Gastroesophageal sphincter (tissue), 4 donors: ENCODE data around the gene SPAAR. TPM values are rescaled to one million over a fixed set of nuclear protein-coding genes. Genes with fewer than 3 reads are reported as not detected.

Experiments
- ATAC-seq: fragments of 150-250 bp; one replicate; pipeline ENCODE4 v1.9.1; 2016; ENCODE audit warnings: mild to moderate bottlenecking, moderate library complexity
- H3K27ac ChIP-seq, 4 donors: fragments of 200-600 bp; sonication (generic) in 3 of 4; 1 replicate in 3 of 4; 2 replicates in 1 of 4; pipeline ENCODE4 v1.5.1; 2016 to 2019
- H3K27me3 ChIP-seq: fragments of 200-600 bp; sonication (generic); one replicate; pipeline ENCODE4 v1.5.1; 2019
- H3K36me3 ChIP-seq, 2 donors: fragments of 200-600 bp; sonication (generic); one replicate each; pipeline ENCODE4 v1.5.1; 2019; ENCODE audit warnings: control low read depth in 1 of 2
- H3K4me1 ChIP-seq, 3 donors: fragments of 200-600 bp; sonication (generic); 1 replicate in 2 of 3; 2 replicates in 1 of 3; pipeline ENCODE4 v1.5.1; 2016 to 2019; ENCODE audit warnings: control low read depth in 2 of 3
- H3K4me3 ChIP-seq, 2 donors: fragments of 200-600 bp; sonication (generic); one replicate each; pipeline ENCODE4 v1.5.1; 2019; ENCODE audit warnings: mild to moderate bottlenecking in 1 of 2, moderate library complexity in 1 of 2
- H3K9me3 ChIP-seq, 3 donors: fragments of 200-600 bp; sonication (generic); one replicate each; pipeline ENCODE4 v1.5.1; 2017 to 2019; ENCODE audit warnings: control low read depth in 2 of 3
- CTCF ChIP-seq, 4 experiments: fragments of 200-600 bp in 2 of 4; fragments of 450-650 bp in 2 of 4; sonication (generic) in 1 of 4; IDR thresholded peaks; one replicate each; pipeline ENCODE4 v1.5.1; 2017 to 2019; ENCODE audit warnings: antibody characterized with exemption in 4 of 4, mild to moderate bottlenecking in 2 of 4, moderate library complexity in 2 of 4
- EP300 ChIP-seq: sonication (generic); formaldehyde crosslinking; IDR thresholded peaks from one replicate; pipeline ENCODE4 v1.6.1; 2017; ENCODE audit warnings: antibody characterized with exemption, mild to moderate bottlenecking
- POLR2A ChIP-seq, 2 donors: fragments of 450-650 bp; IDR thresholded peaks; one replicate each; pipeline ENCODE4 v1.6.1; 2017; ENCODE audit warnings: antibody characterized with exemption in 2 of 2, mild to moderate bottlenecking in 2 of 2, moderate library complexity in 1 of 2
- POLR2AphosphoS5 ChIP-seq: sonication (generic); formaldehyde crosslinking; IDR thresholded peaks from one replicate; pipeline ENCODE4 v1.6.1; 2017; ENCODE audit warnings: antibody characterized with exemption
- WGBS, 2 donors: methylation state at CpG; one replicate each; pipeline ENCODE4 v1.1.5; 2018; ENCODE audit warnings: low coverage in 1 of 2; 5-methylcytosine and 5-hydroxymethylcytosine counted together
- total RNA-seq, 4 donors: library from RNA; depleted of rRNA; stranded (reverse); fragments of >200 nt; gene quantifications; one replicate each; pipeline ENCODE4 v1.1.0, GENCODE V29; 2016

The SPAAR gene
- total RNA-seq, 4 donors from 2014 or later = 0.62 to 5.5 (median 2.6) TPM

- no peak overlapping the region for H3K27ac ChIP-seq
- H3K9me3 ChIP-seq = no peaks in the 10 kb centered on the region
- 66 to 70% methylated on average over 2 to 3 of the region's 5 CpGs for WGBS, 2 donors
- no peak overlapping the region for H3K4me3 ChIP-seq
- H3K27me3 ChIP-seq = no peaks in the 10 kb centered on the region
- no peak for ATAC-seq
- no peaks in the 10 kb centered on the region for H3K36me3 ChIP-seq
- no peak for TF ChIP-seq POLR2AphosphoS5
- no peak for TF ChIP-seq EP300
- TF ChIP-seq CTCF (IDR thresholded peaks at IDR 0.05) = no peak
- no peak for TF ChIP-seq POLR2A (IDR thresholded peaks at IDR 0.05)
- H3K4me1 ChIP-seq = peaks cover 0 to 14% (median 4%) of the 10 kb centered on the region in 3 donors
Measured at GRCh38 chr9:35942286-35942685, 33.0 kb downstream of the SPAAR start.

DNA sequence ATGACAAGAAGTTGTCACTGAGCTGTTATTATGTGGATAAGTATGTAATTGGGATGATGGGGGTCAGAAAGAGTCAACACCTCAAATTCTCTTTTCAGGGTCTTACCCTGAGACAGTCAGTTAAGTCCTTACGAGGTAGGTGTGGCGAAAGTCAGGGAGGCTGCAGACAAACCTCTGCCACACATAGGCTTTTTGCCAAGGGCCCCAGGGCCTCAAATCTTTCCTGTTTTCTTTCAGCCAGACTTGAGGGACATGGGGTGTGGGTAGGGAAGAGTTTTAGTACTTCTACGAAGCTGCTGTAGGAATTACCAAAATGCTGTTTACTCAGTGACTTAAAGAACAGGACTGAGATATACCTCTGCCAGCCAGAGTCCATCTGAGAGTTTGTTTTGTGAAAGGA is 34.9 kb downstream of the SPAAR start:
- Histone ChIP-seq H3K27me3 (no peaks in the 10 kb centered on the region), H3K4me3 (no peak overlapping the region), H3K4me1 (peaks cover 0 to 14% (median 4%) of the 10 kb centered on the region in 3 donors), H3K9me3 (no peaks in the 10 kb centered on the region), H3K36me3 (no peaks in the 10 kb centered on the region), H3K27ac (no peak overlapping the region)
- no peak for TF ChIP-seq POLR2AphosphoS5
- no peak for TF ChIP-seq POLR2A (IDR thresholded peaks at IDR 0.05)
- TF ChIP-seq EP300 = no peak
- TF ChIP-seq CTCF (IDR thresholded peaks at IDR 0.05) = no peak
- ATAC-seq = no peak
- WGBS, 2 donors = 94 to 96% methylated on average over 2 to 3 of the region's 3 CpGs

GRCh38 chr9:35944841-35945240 is 35.6 kb downstream of the SPAAR start:
- TF ChIP-seq EP300 = no peak
- TF ChIP-seq POLR2A (IDR thresholded peaks at IDR 0.05) = no peak
- no peak for TF ChIP-seq POLR2AphosphoS5
- WGBS, 2 donors = 69 to 71% methylated on average over 2 of the region's 3 CpGs
- H3K36me3 ChIP-seq = no peaks in the 10 kb centered on the region
- H3K4me1 ChIP-seq = peaks cover 0 to 14% (median 4%) of the 10 kb centered on the region in 3 donors
- no peak overlapping the region for H3K4me3 ChIP-seq
- no peaks in the 10 kb centered on the region for H3K27me3 ChIP-seq
- peak overlapping the region in 2 of 4 donors; percentile 14 to 22 for H3K27ac ChIP-seq
- no peaks in the 10 kb centered on the region for H3K9me3 ChIP-seq
- no peak for ATAC-seq

- ATAC-seq = peak; percentile 82
- H3K27me3 ChIP-seq = no peaks in the 10 kb centered on the region
- peaks cover 0 to 14% (median 4%) of the 10 kb centered on the region in 3 donors for H3K4me1 ChIP-seq
- WGBS, 2 donors = 26% methylated on average over 10 of the region's 10 CpGs; no CpG with 5 or more reads in 1 of the 2 donors
- peak overlapping the region in 1 of 2 donors; percentile 24 for H3K4me3 ChIP-seq
- no peaks in the 10 kb centered on the region for H3K9me3 ChIP-seq
- TF ChIP-seq CTCF (IDR thresholded peaks at IDR 0.05) (peak; percentile 77 to 87 (median 83)), EP300 (no peak), POLR2AphosphoS5 (peak; percentile 61), POLR2A (IDR thresholded peaks at IDR 0.05) (no peak)
- H3K27ac ChIP-seq = peak overlapping the region in 2 of 4 donors; percentile 14 to 22
- H3K36me3 ChIP-seq = no peaks in the 10 kb centered on the region
Measured at GRCh38 chr9:35945341-35946018, 36.2 kb downstream of the SPAAR start.

- 50 to 85% methylated on average over 2 of the region's 2 CpGs for WGBS, 2 donors
- Histone ChIP-seq H3K4me3 (no peak overlapping the region), H3K27ac (no peak overlapping the region), H3K4me1 (peaks cover 0 to 14% (median 4%) of the 10 kb centered on the region in 3 donors), H3K9me3 (no peaks in the 10 kb centered on the region), H3K36me3 (no peaks in the 10 kb centered on the region), H3K27me3 (peaks cover 1% of the 10 kb centered on the region)
- TF ChIP-seq CTCF (IDR thresholded peaks at IDR 0.05) (no peak), EP300 (no peak), POLR2AphosphoS5 (no peak), POLR2A (IDR thresholded peaks at IDR 0.05) (no peak)
- ATAC-seq = no peak
Measured at GRCh38 chr9:35948451-35948850, 39.2 kb downstream of the SPAAR start.
